Neuronal stem cell (in vitro differentiated cells): ENCODE data around the gene FILIP1L.

Experiments used
- DNase-seq: peaks from one replicate; pipeline ENCODE4 v3.0.0-alpha.2; 2013; ENCODE audit warnings: low spot score
- H2AFZ ChIP-seq: one replicate; pipeline ENCODE4 v1.6.1; 2013; ENCODE audit warnings: mild to moderate bottlenecking, low read length, inconsistent platforms
- H2AK5ac ChIP-seq: 2 replicates; pipeline ENCODE4 v1.6.1; 2013; ENCODE audit warnings: low read depth, mild to moderate bottlenecking, inconsistent platforms, low read length, moderate library complexity, mixed read lengths
- H2BK120ac ChIP-seq: 2 replicates; pipeline ENCODE4 v1.6.1; 2013; ENCODE audit warnings: low read depth, mild to moderate bottlenecking, inconsistent platforms, low read length, moderate library complexity, mixed read lengths
- H2BK12ac ChIP-seq: one replicate; pipeline ENCODE4 v1.6.1; 2013; ENCODE audit warnings: low read length, inconsistent platforms
- H2BK15ac ChIP-seq: 2 replicates; pipeline ENCODE4 v1.6.1; 2013; ENCODE audit warnings: mild to moderate bottlenecking, low read length, inconsistent platforms, mixed read lengths
- H2BK5ac ChIP-seq: one replicate; pipeline ENCODE4 v1.6.1; 2013; ENCODE audit warnings: inconsistent platforms, mild to moderate bottlenecking, low read length, moderate library complexity
- H3K14ac ChIP-seq: one replicate; pipeline ENCODE4 v1.6.1; 2013; ENCODE audit warnings: low read length, inconsistent platforms
- H3K18ac ChIP-seq: 2 replicates; pipeline ENCODE4 v1.6.1; 2013; ENCODE audit warnings: low read length, inconsistent platforms
- H3K23ac ChIP-seq: 2 replicates; pipeline ENCODE4 v1.6.1; 2013; ENCODE audit warnings: low read depth, mild to moderate bottlenecking, mixed read lengths, low read length, inconsistent platforms; ENCODE audit not compliant: poor library complexity
- H3K27ac ChIP-seq: replicated peaks from 3 replicates; pipeline ENCODE4 v1.5.1; 2013; ENCODE audit warnings: low read length, inconsistent platforms
- H3K27me3 ChIP-seq, 3 experiments: 2 replicates each; pipeline ENCODE4 v1.6.1; 2013; ENCODE audit warnings: low read length in 3 of 3, mild to moderate bottlenecking in 2 of 3, inconsistent platforms in 1 of 3, low read depth in 1 of 3, mixed read lengths in 1 of 3, moderate library complexity in 1 of 3; ENCODE audit not compliant: control insufficient read depth in 3 of 3, insufficient read depth in 3 of 3
- H3K36me3 ChIP-seq, 2 donors: replicated peaks in 1 of 2; 2 replicates each; pipeline ENCODE4 v1.6.1; 2013; ENCODE audit warnings: low read length in 2 of 2; ENCODE audit not compliant: control insufficient read depth in 2 of 2, insufficient read depth in 2 of 2
- H3K4ac ChIP-seq: 2 replicates; pipeline ENCODE4 v1.6.1; 2013; ENCODE audit warnings: inconsistent platforms, mild to moderate bottlenecking, low read length, moderate library complexity
- H3K4me1 ChIP-seq, 2 donors: 1 replicate in 1 of 2; 2 replicates in 1 of 2; pipeline ENCODE4 v1.6.1; 2013; ENCODE audit warnings: low read length in 2 of 2, low read depth in 1 of 2; ENCODE audit not compliant: control insufficient read depth in 2 of 2, insufficient read depth in 1 of 2
- H3K4me2 ChIP-seq: one replicate; pipeline ENCODE4 v1.6.1; 2013; ENCODE audit warnings: mild to moderate bottlenecking, low read length, inconsistent platforms; ENCODE audit not compliant: insufficient read depth, poor library complexity, severe bottlenecking
- H3K4me3 ChIP-seq, 2 donors: 2 replicates each; pipeline ENCODE4 v1.5.1; 2013; ENCODE audit warnings: low read length in 2 of 2, mild to moderate bottlenecking in 2 of 2, inconsistent platforms in 1 of 2, moderate library complexity in 1 of 2
- H3K79me1 ChIP-seq: one replicate; pipeline ENCODE4 v1.6.1; 2013; ENCODE audit warnings: low read depth, mild to moderate bottlenecking, inconsistent platforms, low read length, moderate library complexity
- H3K9ac ChIP-seq: one replicate; pipeline ENCODE4 v1.6.1; 2013; ENCODE audit warnings: mild to moderate bottlenecking, low read depth, low read length, inconsistent platforms; ENCODE audit not compliant: poor library complexity
- H3K9me3 ChIP-seq, 2 donors: replicated peaks in 1 of 2; 2 replicates each; pipeline versions ENCODE3 to v1.6.1; 2013; ENCODE audit warnings: low read length in 2 of 2, mild to moderate bottlenecking in 2 of 2, inconsistent platforms in 1 of 2, low read depth in 1 of 2, mixed read lengths in 1 of 2, moderate library complexity in 1 of 2; ENCODE audit not compliant: control insufficient read depth in 2 of 2, insufficient read depth in 1 of 2
- H4K8ac ChIP-seq: one replicate; pipeline ENCODE4 v1.6.1; 2013; ENCODE audit warnings: low read depth, mild to moderate bottlenecking, inconsistent platforms, low read length, moderate library complexity
- H4K91ac ChIP-seq: one replicate; pipeline ENCODE4 v1.6.1; 2013; ENCODE audit warnings: low read length, low read depth, mild to moderate bottlenecking, inconsistent platforms; ENCODE audit not compliant: poor library complexity
- WGBS, 2 donors: extraction: QIAGEN DNeasy Blood & Tissue Kit; methylation state at CpG; one replicate each; pipeline ENCODE4 v1.1.7; 2013; ENCODE audit warnings: missing lambda C conversion rate in 2 of 2, mixed read lengths in 1 of 2; ENCODE audit not compliant: insufficient read length in 2 of 2, insufficient replicate concordance in 1 of 2; ENCODE audit errors: extremely low coverage in 2 of 2; 5-methylcytosine and 5-hydroxymethylcytosine counted together

Gene FILIP1L

DNA sequence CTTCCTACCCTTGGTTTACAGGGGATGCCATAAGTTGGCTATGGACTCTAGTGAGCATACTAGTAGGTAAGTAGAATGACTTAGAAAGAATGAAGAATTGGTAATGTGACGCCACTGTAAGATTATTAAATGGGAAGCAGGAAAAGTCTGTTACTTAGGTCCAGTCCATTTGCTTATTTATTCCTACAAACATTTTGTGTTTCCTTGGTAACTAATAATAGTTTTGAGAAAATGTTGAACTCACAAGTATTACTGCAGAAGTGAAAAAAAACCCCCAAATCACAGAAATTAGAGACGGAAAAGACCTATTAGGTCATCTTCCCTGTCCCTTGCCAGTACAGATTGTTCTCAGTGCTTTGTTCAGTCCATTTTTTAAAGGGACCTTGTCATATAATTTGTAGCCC lies 233.2 kb downstream of the FILIP1L start:
- Histone ChIP-seq H3K9ac (no peak overlapping the region), H2BK12ac (no peak overlapping the region), H3K27ac (no peak overlapping the region), H3K4me1 (peaks cover 2 to 12% of the 10 kb centered on the region in 2 donors), H4K91ac (no peak overlapping the region), H2BK5ac (no peak overlapping the region), H3K23ac (no peak overlapping the region), H3K4me3 (no peak overlapping the region), H3K27me3 (no peaks in the 10 kb centered on the region), H2BK120ac (no peak overlapping the region), H3K79me1 (no peaks in the 10 kb centered on the region), H2AFZ (no peak overlapping the region), H3K9me3 (no peaks in the 10 kb centered on the region), H3K36me3 (no peaks in the 10 kb centered on the region), H3K4ac (no peak overlapping the region), H3K4me2 (no peak overlapping the region), H4K8ac (no peak overlapping the region), H2AK5ac (no peak overlapping the region), H2BK15ac (no peak overlapping the region), H3K14ac (no peak overlapping the region), H3K18ac (no peak overlapping the region)
- no CpG with 5 or more reads among the region's 2 CpGs for WGBS, 2 donors
- DNase-seq = no peak

- no peak overlapping the region for H2BK12ac ChIP-seq
- H3K9ac ChIP-seq = no peak overlapping the region
- no peaks in the 10 kb centered on the region for H3K79me1 ChIP-seq
- no peak for DNase-seq
- no peak overlapping the region for H2BK120ac ChIP-seq
- no peak overlapping the region for H3K4me3 ChIP-seq
- H3K14ac ChIP-seq = no peak overlapping the region
- WGBS, 2 donors = no CpG with 5 or more reads among the region's 2 CpGs
- peaks cover 0 to 6% of the 10 kb centered on the region in 2 donors for H3K4me1 ChIP-seq
- no peaks in the 10 kb centered on the region for H3K36me3 ChIP-seq
- H3K4me2 ChIP-seq = no peak overlapping the region
- H3K27ac ChIP-seq = no peak overlapping the region
- no peak overlapping the region for H3K4ac ChIP-seq
- H3K18ac ChIP-seq = no peak overlapping the region
- no peak overlapping the region for H2AK5ac ChIP-seq
- H3K23ac ChIP-seq = no peak overlapping the region
- H2BK5ac ChIP-seq = no peak overlapping the region
- H3K9me3 ChIP-seq = no peaks in the 10 kb centered on the region
- H3K27me3 ChIP-seq = no peaks in the 10 kb centered on the region
- no peak overlapping the region for H2BK15ac ChIP-seq
- H2AFZ ChIP-seq = no peak overlapping the region
- H4K8ac ChIP-seq = no peak overlapping the region
- H4K91ac ChIP-seq = no peak overlapping the region
Observed at GRCh38 chr3:99879275-99879674, 235.0 kb downstream of the FILIP1L start.

DNA sequence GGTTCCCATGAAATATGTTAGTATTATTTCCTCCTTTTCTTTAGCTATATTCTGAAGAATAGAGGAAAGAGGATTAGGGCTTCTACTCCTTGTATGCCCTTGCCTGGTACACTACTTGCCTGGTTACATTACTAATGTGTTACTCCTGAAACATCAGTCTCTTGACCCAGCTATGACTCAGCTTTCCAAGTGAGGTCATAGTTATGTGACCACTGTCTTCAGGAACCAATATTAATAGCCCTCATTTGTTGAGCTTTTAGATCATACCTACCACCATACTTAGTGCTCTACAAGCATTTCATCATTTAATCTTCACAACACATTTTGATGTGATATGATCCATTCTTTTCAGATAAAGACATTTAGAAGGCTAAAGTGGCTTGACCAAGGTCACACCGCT lies 236.3 kb downstream of the FILIP1L start:
- H4K8ac ChIP-seq = no peak overlapping the region
- no peak overlapping the region for H2AK5ac ChIP-seq
- H2BK15ac ChIP-seq = no peak overlapping the region
- no peak overlapping the region for H3K18ac ChIP-seq
- no peak overlapping the region for H3K23ac ChIP-seq
- no peak overlapping the region for H3K4ac ChIP-seq
- no peaks in the 10 kb centered on the region for H3K36me3 ChIP-seq
- no peak overlapping the region for H2BK5ac ChIP-seq
- no peak for DNase-seq
- H3K9me3 ChIP-seq = no peaks in the 10 kb centered on the region
- no peak overlapping the region for H2AFZ ChIP-seq
- H3K27ac ChIP-seq = no peak overlapping the region
- no peaks in the 10 kb centered on the region for H3K79me1 ChIP-seq
- H3K9ac ChIP-seq = no peak overlapping the region
- no peaks in the 10 kb centered on the region for H3K27me3 ChIP-seq
- WGBS, 2 donors = no CpG with 5 or more reads among the region's 1 CpG
- H3K4me2 ChIP-seq = no peak overlapping the region
- H3K4me1 ChIP-seq = peaks cover 0 to 5% of the 10 kb centered on the region in 2 donors
- H3K14ac ChIP-seq = no peak overlapping the region
- H3K4me3 ChIP-seq = no peak overlapping the region
- no peak overlapping the region for H4K91ac ChIP-seq
- no peak overlapping the region for H2BK120ac ChIP-seq
- H2BK12ac ChIP-seq = no peak overlapping the region

DNA sequence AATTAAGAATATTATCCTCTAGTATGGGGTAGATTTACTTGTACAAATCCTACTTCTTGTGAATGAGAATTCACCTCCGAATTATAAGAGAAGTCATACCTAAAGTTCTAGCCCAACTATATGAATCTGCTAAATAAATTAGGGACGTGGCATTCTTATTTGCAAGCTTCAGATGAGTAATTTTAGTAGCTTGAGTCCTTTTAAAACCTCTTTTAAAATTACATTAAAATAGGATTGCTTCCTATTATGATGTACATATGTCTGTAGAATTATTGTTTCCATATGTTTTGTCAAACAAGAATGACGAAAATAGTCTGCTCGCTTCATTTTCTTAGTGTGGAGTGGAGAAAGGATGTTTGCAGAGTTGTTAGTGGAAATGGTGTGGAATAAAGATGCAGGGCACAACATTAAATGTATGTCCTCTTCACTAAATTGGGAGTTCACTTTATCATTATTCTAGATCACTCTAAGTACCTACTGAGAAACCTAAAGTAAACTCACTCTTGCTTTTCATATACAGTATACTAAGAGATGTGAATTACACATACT lies 237.2 kb downstream of the FILIP1L start:
- no peak overlapping the region for H3K4ac ChIP-seq
- no peak overlapping the region for H3K4me3 ChIP-seq
- no peak overlapping the region for H4K8ac ChIP-seq
- no peaks in the 10 kb centered on the region for H3K27me3 ChIP-seq
- H2BK15ac ChIP-seq = no peak overlapping the region
- no peak overlapping the region for H3K27ac ChIP-seq
- H3K9ac ChIP-seq = no peak overlapping the region
- no CpG with 5 or more reads among the region's 4 CpGs for WGBS, 2 donors
- H4K91ac ChIP-seq = no peak overlapping the region
- H2AFZ ChIP-seq = no peak overlapping the region
- H3K9me3 ChIP-seq = no peaks in the 10 kb centered on the region
- no peak overlapping the region for H3K18ac ChIP-seq
- H3K36me3 ChIP-seq = peaks cover 0 to 2% of the 10 kb centered on the region in 2 donors
- no peak overlapping the region for H3K4me2 ChIP-seq
- H2BK120ac ChIP-seq = no peak overlapping the region
- DNase-seq = no peak
- H2BK5ac ChIP-seq = no peak overlapping the region
- no peak overlapping the region for H3K23ac ChIP-seq
- no peak overlapping the region for H3K14ac ChIP-seq
- peaks cover 0 to 5% of the 10 kb centered on the region in 2 donors for H3K4me1 ChIP-seq
- no peak overlapping the region for H2BK12ac ChIP-seq
- no peaks in the 10 kb centered on the region for H3K79me1 ChIP-seq
- no peak overlapping the region for H2AK5ac ChIP-seq
